ENCODE measurements around the gene SLC45A1.

SLC45A1 gene

GRCh38 chr1:8384577-8384976, 66.7 kb downstream of the SLC45A1 start:
- DNase-seq (ENCODE audit: low read depth): peak; percentile 21

GRCh38 chr1:8386247-8386646, 68.3 kb downstream of the SLC45A1 start:
- DNase-seq (ENCODE audit: low read depth): no peak

- no peak for DNase-seq (ENCODE audit: low read depth)
Measured at GRCh38 chr1:8388732-8389562, 71.0 kb downstream of the SLC45A1 start.

DNA sequence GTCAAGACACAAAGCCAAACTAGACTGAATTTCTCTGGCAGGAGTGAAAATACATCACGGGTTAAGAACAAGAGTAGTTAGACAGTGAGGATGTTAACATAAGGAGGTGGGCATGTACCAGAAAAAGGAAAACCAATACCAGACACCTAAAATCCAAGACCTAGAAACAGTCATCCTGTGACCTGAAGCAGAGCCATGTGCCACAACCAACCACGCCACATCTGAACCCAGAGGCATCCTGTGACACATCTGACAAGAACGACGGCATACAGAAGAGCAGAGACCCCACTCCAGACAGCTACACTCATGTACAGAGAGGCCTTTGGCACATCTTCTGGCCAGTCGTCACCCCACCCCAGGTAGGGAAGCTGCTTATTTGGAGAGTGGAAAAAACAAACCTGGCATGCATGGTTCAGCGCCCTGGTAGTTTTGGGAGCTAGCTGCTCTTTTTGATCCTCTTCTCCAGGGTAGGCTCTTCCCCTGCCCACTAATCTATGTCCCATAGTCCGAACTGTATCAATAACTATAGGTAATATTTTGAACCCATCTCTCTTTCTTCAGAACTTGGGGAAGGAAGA, 72.1 kb downstream of the SLC45A1 start:
- no peak for DNase-seq (ENCODE audit: low read depth)

DNA sequence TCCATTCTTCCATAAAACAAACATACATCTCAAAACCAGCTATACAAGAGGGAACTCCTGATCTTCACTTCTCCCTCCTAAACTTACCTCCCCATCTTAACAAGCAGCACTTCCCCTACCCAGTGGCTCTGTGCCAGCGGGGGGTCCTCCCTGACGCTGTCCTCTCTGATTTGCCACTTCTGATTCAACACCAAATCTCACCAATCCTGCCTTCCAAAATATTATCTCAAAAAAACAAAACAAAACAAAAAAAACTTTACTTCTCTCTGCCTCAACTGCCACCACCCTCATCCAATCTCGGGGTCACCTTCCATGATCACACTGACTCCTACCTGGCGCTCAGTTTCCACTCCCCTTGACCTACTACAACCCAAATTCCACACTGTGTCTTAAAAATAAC, 72.8 kb downstream of the SLC45A1 start:
- no peak for DNase-seq (ENCODE audit: low read depth)

- no peak for DNase-seq (ENCODE audit: low read depth)
Measured at GRCh38 chr1:8392522-8392921, 74.6 kb downstream of the SLC45A1 start.
